ENCODE data around the gene PHLDA3.

PHLDA3 gene

GRCh38 chr1:201506092-201506491 is 37.1 kb upstream of the PHLDA3 start:
- Histone ChIP-seq H3K4me3 (replicated peaks; ENCODE audit: insufficient read depth, low read length) (peak overlapping the region; percentile 78), H3K27me3 (ENCODE audit: insufficient read depth, poor library complexity, severe bottlenecking) (no peaks in the 10 kb centered on the region), H3K27ac (replicated peaks) (peak overlapping the region; percentile 61)
- TF ChIP-seq GABPA (IDR thresholded peaks at IDR 0.05; ENCODE audit: low read depth): no peak
- TF ChIP-seq REST (IDR thresholded peaks at IDR 0.05; ENCODE audit: insufficient replicate concordance, low read depth): no peak
- no peak for TF ChIP-seq POLR2AphosphoS5 (IDR thresholded peaks at IDR 0.05; ENCODE audit: low read depth)
- no peak for TF ChIP-seq SPI1 (IDR thresholded peaks at IDR 0.05; ENCODE audit: borderline replicate concordance, low read depth)
- TF ChIP-seq CTCF (IDR thresholded peaks at IDR 0.05; ENCODE audit: insufficient read depth, low read length): no peak
- no peak for DNase-seq (ENCODE audit: low read depth in 1 of 2, low spot score in 1 of 2)

- DNase-seq (ENCODE audit: low read depth in 1 of 2, low spot score in 1 of 2): peak in 1 of 2 experiments; percentile 23
- H3K27me3 ChIP-seq (ENCODE audit: insufficient read depth, poor library complexity, severe bottlenecking): no peaks in the 10 kb centered on the region
- H3K4me3 ChIP-seq (replicated peaks; ENCODE audit: insufficient read depth, low read length): peak overlapping the region; percentile 21; the same call in 1 of the 2 replicates
- TF ChIP-seq REST (IDR thresholded peaks at IDR 0.05; ENCODE audit: insufficient replicate concordance, low read depth) (no peak), SPI1 (IDR thresholded peaks at IDR 0.05; ENCODE audit: borderline replicate concordance, low read depth) (no peak), CTCF (IDR thresholded peaks at IDR 0.05; ENCODE audit: insufficient read depth, low read length) (no peak), POLR2AphosphoS5 (IDR thresholded peaks at IDR 0.05; ENCODE audit: low read depth) (no peak), GABPA (IDR thresholded peaks at IDR 0.05; ENCODE audit: low read depth) (no peak)
- H3K27ac ChIP-seq (replicated peaks): no peak overlapping the region
Measured at GRCh38 chr1:201505503-201505890, 36.5 kb upstream of the PHLDA3 start.

- TF ChIP-seq CTCF (IDR thresholded peaks at IDR 0.05; ENCODE audit: insufficient read depth, low read length) (no peak), POLR2AphosphoS5 (IDR thresholded peaks at IDR 0.05; ENCODE audit: low read depth) (no peak), GABPA (IDR thresholded peaks at IDR 0.05; ENCODE audit: low read depth) (no peak), REST (IDR thresholded peaks at IDR 0.05; ENCODE audit: insufficient replicate concordance, low read depth) (no peak), SPI1 (IDR thresholded peaks at IDR 0.05; ENCODE audit: borderline replicate concordance, low read depth) (no peak)
- Histone ChIP-seq H3K27me3 (ENCODE audit: insufficient read depth, poor library complexity, severe bottlenecking) (no peaks in the 10 kb centered on the region), H3K27ac (replicated peaks) (no peak overlapping the region), H3K4me3 (replicated peaks; ENCODE audit: insufficient read depth, low read length) (peak overlapping the region; percentile 21; the same call in 1 of the 2 replicates)
- DNase-seq (ENCODE audit: low read depth in 1 of 2, low spot score in 1 of 2): no peak
Measured at GRCh38 chr1:201504799-201505502, 36.0 kb upstream of the PHLDA3 start.

Measured in HL-60 (cell line).